Vagina (tissue), 2 donors: ENCODE results near the gene RUNDC3A.

Experiments used
- POLR2A ChIP-seq, 2 donors: fragments of 450-650 bp; IDR thresholded peaks; one replicate each; pipeline ENCODE4 v1.6.1; 2017; ENCODE audit warnings: antibody characterized with exemption in 2 of 2, mild to moderate bottlenecking in 2 of 2, moderate library complexity in 2 of 2
- POLR2AphosphoS5 ChIP-seq, 2 donors: sonication (generic); formaldehyde crosslinking; IDR thresholded peaks; one replicate each; pipeline ENCODE4 v1.9.0; 2017; ENCODE audit warnings: antibody characterized with exemption in 2 of 2, mild to moderate bottlenecking in 2 of 2, low read depth in 1 of 2; ENCODE audit not compliant: insufficient read depth in 1 of 2

GRCh38 chr17:44352828-44353671, 44.6 kb downstream of the RUNDC3A start:
- TF ChIP-seq POLR2A (IDR thresholded peaks at IDR 0.05): no peak
- no peak for TF ChIP-seq POLR2AphosphoS5 (IDR thresholded peaks at IDR 0.05; ENCODE audit: insufficient read depth in 1 of 2, low read depth in 1 of 2)
